ENCODE measurements around the gene ANXA2. TPM values are rescaled to one million over a fixed set of nuclear protein-coding genes. Genes with fewer than 3 reads are reported as not detected.
"Not testable (repeated sequence)": the region's sequence is repeated elsewhere in the genome, so short reads cannot be mapped to it uniquely, and the experiment has no call there.

ANXA2 gene
- total and polyA plus RNA-seq, 4 donors: 62.7 to 138 (median 107) TPM

DNA sequence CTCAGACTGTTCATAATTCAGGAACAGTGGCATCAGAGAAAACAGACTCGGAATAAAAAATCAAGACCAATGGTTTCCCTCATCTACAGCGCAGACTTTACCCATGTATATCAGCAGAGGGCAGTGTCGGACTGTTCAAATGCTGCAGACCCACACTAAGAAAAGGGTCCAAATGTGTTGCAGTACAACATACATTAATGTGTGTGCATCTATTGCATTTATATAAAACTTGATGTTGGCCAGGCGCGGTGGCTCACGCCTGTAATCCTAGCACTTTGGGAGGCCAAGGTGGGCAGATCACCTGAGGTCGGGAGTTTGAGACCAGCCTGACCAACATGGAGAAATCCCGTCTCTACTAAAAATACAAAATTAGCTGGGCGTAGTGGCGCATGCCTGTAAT, 38.0 kb downstream of the ANXA2 start:
- DNase-seq (ENCODE audit: low spot score): peak; percentile 37
- H3K27ac ChIP-seq (ENCODE audit: low read depth in 1 of 2, low read length in 2 of 2); H3K9ac ChIP-seq (ENCODE audit: low read depth in 1 of 2, low read length in 2 of 2): not testable (repeated sequence)

DNA sequence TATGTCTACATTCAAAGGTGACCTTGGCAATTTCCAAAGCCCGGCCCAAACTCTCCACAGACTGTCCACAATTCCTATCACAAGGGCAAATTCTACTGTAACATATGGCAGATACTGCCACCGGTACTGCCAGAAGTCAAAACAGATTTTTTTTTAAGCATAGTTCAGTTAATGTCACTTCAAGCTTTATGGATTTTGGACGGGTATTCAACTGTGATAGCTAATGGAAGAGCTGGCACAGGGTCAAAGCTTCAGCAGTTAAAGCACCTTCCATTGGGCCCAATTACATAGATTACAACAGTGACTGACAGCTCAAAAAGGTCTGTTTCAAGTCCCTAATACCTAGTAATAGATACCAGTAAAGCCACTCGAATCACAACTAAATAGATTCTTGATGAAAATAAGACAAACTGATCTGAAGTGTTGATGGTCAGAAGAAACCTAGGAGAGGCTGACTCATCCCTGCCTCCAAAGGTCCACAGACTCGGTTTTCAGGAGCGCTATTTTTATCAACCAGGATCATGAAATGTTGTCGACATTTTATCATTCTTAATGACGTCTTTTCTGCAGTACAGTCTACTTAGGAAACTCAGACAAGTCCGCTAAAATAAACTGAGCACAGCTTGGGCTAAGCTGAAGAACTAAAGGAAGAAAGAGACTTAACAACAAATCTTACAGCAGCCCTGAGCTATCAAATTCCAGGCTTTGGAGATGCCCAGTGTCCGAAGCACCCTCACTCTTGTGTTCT, 38.7 kb downstream of the ANXA2 start:
- Histone ChIP-seq H3K36me3 (ENCODE audit: control insufficient read depth in 4 of 4, insufficient read depth in 3 of 4, low read depth in 1 of 4, low read length in 3 of 4) (peaks cover 6 to 19% (median 10%) of the 10 kb centered on the region in 4 donors), H3K27ac (ENCODE audit: low read depth in 1 of 2, low read length in 2 of 2) (no peak overlapping the region), H3K9me3 (ENCODE audit: control insufficient read depth in 4 of 4, low read length in 3 of 4) (no peaks in the 10 kb centered on the region), H3K9ac (ENCODE audit: low read depth in 1 of 2, low read length in 2 of 2) (no peak overlapping the region), H3K4me1 (ENCODE audit: control insufficient read depth in 4 of 4, insufficient read depth in 4 of 4, low read length in 3 of 4) (no peaks in the 10 kb centered on the region), H3K27me3 (ENCODE audit: control insufficient read depth in 4 of 4, insufficient read depth in 4 of 4, low read length in 3 of 4) (no peaks in the 10 kb centered on the region), H3K4me3 (ENCODE audit: low read depth in 1 of 3, low read length in 3 of 3) (no peak overlapping the region)
- no peak for DNase-seq (ENCODE audit: low spot score)
- TF ChIP-seq, protein P1, sequence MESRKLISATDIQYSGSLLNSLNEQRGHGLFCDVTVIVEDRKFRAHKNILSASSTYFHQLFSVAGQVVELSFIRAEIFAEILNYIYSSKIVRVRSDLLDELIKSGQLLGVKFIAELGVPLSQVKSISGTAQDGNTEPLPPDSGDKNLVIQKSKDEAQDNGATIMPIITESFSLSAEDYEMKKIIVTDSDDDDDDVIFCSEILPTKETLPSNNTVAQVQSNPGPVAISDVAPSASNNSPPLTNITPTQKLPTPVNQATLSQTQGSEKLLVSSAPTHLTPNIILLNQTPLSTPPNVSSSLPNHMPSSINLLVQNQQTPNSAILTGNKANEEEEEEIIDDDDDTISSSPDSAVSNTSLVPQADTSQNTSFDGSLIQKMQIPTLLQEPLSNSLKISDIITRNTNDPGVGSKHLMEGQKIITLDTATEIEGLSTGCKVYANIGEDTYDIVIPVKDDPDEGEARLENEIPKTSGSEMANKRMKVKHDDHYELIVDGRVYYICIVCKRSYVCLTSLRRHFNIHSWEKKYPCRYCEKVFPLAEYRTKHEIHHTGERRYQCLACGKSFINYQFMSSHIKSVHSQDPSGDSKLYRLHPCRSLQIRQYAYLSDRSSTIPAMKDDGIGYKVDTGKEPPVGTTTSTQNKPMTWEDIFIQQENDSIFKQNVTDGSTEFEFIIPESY (IDR thresholded peaks at IDR 0.05): no peak
- TF ChIP-seq REST (IDR thresholded peaks at IDR 0.05) (no peak), EGR1 (IDR thresholded peaks at IDR 0.05; ENCODE audit: low read depth in 2 of 2) (no peak), SP1 (IDR thresholded peaks at IDR 0.05) (no peak), RAD21 (IDR thresholded peaks at IDR 0.05) (no peak), HNF4A (conservative IDR thresholded peaks at IDR 0.05) (no peak), CTCF (IDR thresholded peaks at IDR 0.05; ENCODE audit: low read depth, low read length, missing input control) (no peak), RXRA (IDR thresholded peaks at IDR 0.05) (no peak), NR2F2 (IDR thresholded peaks at IDR 0.05) (no peak), YY1 (IDR thresholded peaks at IDR 0.05) (no peak), JUND (IDR thresholded peaks at IDR 0.05) (no peak), HNF4G (IDR thresholded peaks at IDR 0.05) (no peak), FOXA1 (IDR thresholded peaks at IDR 0.05) (no peak), GABPA (IDR thresholded peaks at IDR 0.05 in 1 of 2, conservative IDR thresholded peaks at IDR 0.05 in 1 of 2) (no peak), TAF1 (conservative IDR thresholded peaks at IDR 0.05) (no peak), FOXA2 (IDR thresholded peaks at IDR 0.05) (no peak)
- TF ChIP-seq, protein P2, sequence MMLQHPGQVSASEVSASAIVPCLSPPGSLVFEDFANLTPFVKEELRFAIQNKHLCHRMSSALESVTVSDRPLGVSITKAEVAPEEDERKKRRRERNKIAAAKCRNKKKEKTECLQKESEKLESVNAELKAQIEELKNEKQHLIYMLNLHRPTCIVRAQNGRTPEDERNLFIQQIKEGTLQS (IDR thresholded peaks at IDR 0.05): no peak
- TF ChIP-seq, protein P3, sequence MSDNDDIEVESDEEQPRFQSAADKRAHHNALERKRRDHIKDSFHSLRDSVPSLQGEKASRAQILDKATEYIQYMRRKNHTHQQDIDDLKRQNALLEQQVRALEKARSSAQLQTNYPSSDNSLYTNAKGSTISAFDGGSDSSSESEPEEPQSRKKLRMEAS (IDR thresholded peaks at IDR 0.05): no peak
- WGBS: 72% methylated on average over 10 of the region's 10 CpGs

More for the DNA sequence above, 38.0 kb downstream of the ANXA2 start:
- H3K9me3 ChIP-seq (ENCODE audit: control insufficient read depth in 4 of 4, low read length in 3 of 4); H3K4me3 ChIP-seq (ENCODE audit: low read depth in 1 of 3, low read length in 3 of 3); H3K4me1 ChIP-seq (ENCODE audit: control insufficient read depth in 4 of 4, insufficient read depth in 4 of 4, low read length in 3 of 4); H3K27me3 ChIP-seq (ENCODE audit: control insufficient read depth in 4 of 4, insufficient read depth in 4 of 4, low read length in 3 of 4): not testable (repeated sequence)
- peaks cover 6 to 20% (median 9%) of the 10 kb centered on the region in 4 donors for H3K36me3 ChIP-seq (ENCODE audit: control insufficient read depth in 4 of 4, insufficient read depth in 3 of 4, low read depth in 1 of 4, low read length in 3 of 4)
- TF ChIP-seq CTCF (IDR thresholded peaks at IDR 0.05; ENCODE audit: low read depth, low read length, missing input control) (peak; percentile 81), RAD21 (IDR thresholded peaks at IDR 0.05) (peak; percentile 86 to 91)
- WGBS: 72% methylated on average over 10 of the region's 10 CpGs

Measured in liver (tissue), 9 donors.